ENCODE measurements around the gene BTBD9.

BTBD9 gene

DNA sequence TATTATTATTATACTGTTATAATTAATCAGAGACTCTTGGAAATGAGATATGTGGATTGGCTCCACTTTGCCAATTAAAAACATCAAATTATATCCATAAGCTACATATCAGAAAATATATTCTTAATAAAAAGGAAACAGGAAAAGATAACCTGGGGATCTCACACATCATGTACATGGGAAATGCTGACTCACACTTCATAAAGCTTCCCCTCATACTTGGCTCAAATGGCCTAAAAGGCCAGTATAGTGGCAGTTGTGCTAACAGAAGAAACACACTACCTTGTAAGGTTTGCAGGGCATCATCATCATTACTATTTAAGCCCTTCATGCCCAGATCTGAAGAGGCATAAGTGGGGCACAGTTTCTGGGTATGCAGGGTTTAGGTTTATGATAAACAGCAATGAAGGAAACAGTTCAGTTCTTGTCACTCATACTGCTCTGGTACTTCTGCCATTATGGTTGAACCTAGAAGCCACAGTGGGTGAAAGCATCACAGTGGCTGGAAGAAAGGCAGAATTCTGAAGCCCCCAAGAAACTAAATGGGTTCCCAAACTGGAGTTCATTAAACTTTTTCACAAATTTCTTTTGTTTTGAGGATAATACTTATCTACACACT is 60.6 kb downstream of the BTBD9 start:
- peak; percentile 9 for DNase-seq (ENCODE audit: low read depth)
- H3K4me3 ChIP-seq (ENCODE audit: low read length), result no peak overlapping the region
- no peak for TF ChIP-seq CTCF (IDR thresholded peaks at IDR 0.05; ENCODE audit: insufficient read depth, low read depth, low read length, missing control alignments)

- no peak for DNase-seq (ENCODE audit: low read depth)
- TF ChIP-seq CTCF (IDR thresholded peaks at IDR 0.05; ENCODE audit: insufficient read depth, low read depth, low read length, missing control alignments), result no peak
- H3K4me3 ChIP-seq (ENCODE audit: low read length), result no peak overlapping the region
Measured at GRCh38 chr6:38578075-38578474, 61.7 kb downstream of the BTBD9 start.

- TF ChIP-seq CTCF (IDR thresholded peaks at IDR 0.05; ENCODE audit: insufficient read depth, low read depth, low read length, missing control alignments), result no peak
- H3K4me3 ChIP-seq (ENCODE audit: low read length), result no peak overlapping the region
- DNase-seq (ENCODE audit: low read depth), result no peak
Measured at GRCh38 chr6:38577492-38577891, 62.2 kb downstream of the BTBD9 start.

DNA sequence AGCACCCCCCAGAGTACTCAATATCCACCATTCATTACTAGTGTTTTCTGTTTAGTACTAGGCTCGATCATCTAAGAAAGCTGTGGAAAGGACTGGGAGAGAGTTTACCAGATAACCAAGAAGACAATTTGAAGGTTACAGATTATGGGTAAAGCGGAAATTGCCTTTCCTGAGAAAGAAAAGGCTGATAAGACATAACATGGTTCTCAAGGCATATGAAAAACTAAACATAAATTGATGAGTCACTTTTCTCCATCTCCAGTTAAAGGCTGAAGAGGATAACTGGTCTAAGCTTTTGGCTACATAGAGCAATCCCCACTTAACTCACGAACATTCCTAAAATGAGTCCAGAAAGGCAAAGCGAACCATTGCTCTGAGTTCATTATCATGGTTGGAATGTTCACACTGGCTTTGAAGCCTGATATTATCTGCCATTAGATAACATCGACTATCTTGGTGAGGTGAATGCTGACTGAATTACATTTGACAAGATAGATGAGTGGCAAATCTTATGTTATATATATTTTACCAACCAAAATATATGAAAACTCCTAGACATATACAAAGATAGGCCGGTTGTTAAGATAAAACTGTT is 65.8 kb downstream of the BTBD9 start:
- no peak for DNase-seq (ENCODE audit: low read depth)
- TF ChIP-seq CTCF (IDR thresholded peaks at IDR 0.05; ENCODE audit: insufficient read depth, low read depth, low read length, missing control alignments), result no peak
- no peak overlapping the region for H3K4me3 ChIP-seq (ENCODE audit: low read length)

DNA sequence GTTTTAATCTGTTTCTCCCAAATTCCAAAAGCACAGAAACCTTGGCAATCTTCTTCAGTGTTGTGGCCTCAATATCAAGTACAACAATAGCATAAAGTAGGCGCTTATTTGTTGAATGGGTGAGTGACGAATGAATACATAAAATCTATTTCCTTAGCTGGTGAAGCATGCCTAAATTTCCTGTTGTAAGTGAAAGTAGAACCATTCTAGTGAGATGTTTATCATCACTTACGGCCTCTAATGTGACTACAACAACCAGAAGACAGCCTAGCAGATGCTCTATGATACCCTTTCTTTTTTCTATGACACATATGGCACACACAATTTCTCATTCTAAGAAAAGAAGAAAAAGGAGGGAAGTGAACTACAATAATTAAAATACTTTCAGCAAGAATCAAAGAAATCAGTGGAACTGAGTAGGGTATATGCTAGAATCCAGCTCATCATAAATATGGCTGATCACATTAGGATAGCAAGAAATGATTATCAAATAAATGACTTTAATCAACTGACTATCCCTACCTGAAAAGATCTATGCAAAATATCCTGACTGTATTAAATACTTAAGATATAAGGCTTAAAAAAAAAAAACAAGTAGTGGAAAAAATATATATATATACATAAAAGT is 67.4 kb downstream of the BTBD9 start:
- no peak overlapping the region for H3K4me3 ChIP-seq (ENCODE audit: low read length)
- TF ChIP-seq CTCF (IDR thresholded peaks at IDR 0.05; ENCODE audit: insufficient read depth, low read depth, low read length, missing control alignments), result no peak
- no peak for DNase-seq (ENCODE audit: low read depth)

DNA sequence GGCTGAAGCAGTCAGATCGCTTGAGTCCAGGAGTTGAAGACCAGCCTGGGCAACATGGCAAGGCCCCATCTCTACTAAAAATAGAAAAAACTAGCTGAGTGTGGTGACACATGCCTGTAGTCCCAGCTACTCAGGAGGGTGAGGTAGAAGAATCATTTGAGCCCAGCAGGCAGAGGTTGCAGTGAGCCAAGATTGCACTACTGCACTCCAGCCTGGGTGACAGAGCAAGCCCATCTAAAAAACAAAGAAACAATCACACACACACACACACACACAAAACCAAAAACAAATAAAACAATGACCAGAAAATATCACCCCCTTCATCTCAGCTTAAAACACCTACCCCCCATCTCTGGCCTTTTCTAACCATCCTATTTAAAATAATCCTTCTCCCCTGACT is 68.0 kb downstream of the BTBD9 start:
- no peak overlapping the region for H3K4me3 ChIP-seq (ENCODE audit: low read length)
- DNase-seq (ENCODE audit: low read depth), result no peak
- no peak for TF ChIP-seq CTCF (IDR thresholded peaks at IDR 0.05; ENCODE audit: insufficient read depth, low read depth, low read length, missing control alignments)
